Endothelial cell (in vitro differentiated cells): Measurements from ENCODE around the gene NIN. TPM values are rescaled to one million over a fixed set of nuclear protein-coding genes. Genes with fewer than 3 reads are reported as not detected.
"Not testable (repeated sequence)": the region's sequence is repeated elsewhere in the genome, so short reads cannot be mapped to it uniquely, and the experiment has no call there.

Source experiments
- DNase-seq: peaks from one replicate; pipeline ENCODE4 v3.0.0; 2021; ENCODE audit warnings: low spot score
- H3K27ac Mint-ChIP-seq: one replicate; pipeline ENCODE4 v1.8.0; 2021; ENCODE audit warnings: mixed read lengths, inconsistent platforms; ENCODE audit not compliant: unreplicated experiment
- H3K27me3 Mint-ChIP-seq: one replicate; pipeline ENCODE4 v1.8.0; 2021; ENCODE audit warnings: mild to moderate bottlenecking, moderate library complexity, mixed read lengths, inconsistent platforms; ENCODE audit not compliant: unreplicated experiment
- H3K36me3 Mint-ChIP-seq: one replicate; pipeline ENCODE4 v1.8.0; 2021; ENCODE audit warnings: mild to moderate bottlenecking, low read depth, mixed read lengths, inconsistent platforms; ENCODE audit not compliant: unreplicated experiment
- H3K4me1 Mint-ChIP-seq: one replicate; pipeline ENCODE4 v1.8.0; 2021; ENCODE audit warnings: mild to moderate bottlenecking, mixed read lengths, inconsistent platforms; ENCODE audit not compliant: unreplicated experiment
- H3K4me3 Mint-ChIP-seq: one replicate; pipeline ENCODE4 v1.8.0; 2021; ENCODE audit warnings: mild to moderate bottlenecking, mixed read lengths, inconsistent platforms; ENCODE audit not compliant: unreplicated experiment
- H3K9me3 Mint-ChIP-seq: one replicate; pipeline ENCODE4 v1.8.0; 2021; ENCODE audit warnings: mixed read lengths, inconsistent platforms; ENCODE audit not compliant: unreplicated experiment
- total RNA-seq: library from RNA; stranded (reverse); fragmentation: NEBNext Ultra II Directional; extraction: Animal tissue kit (Norgen Biotek cat#: 25700); gene quantifications from one replicate; pipeline ENCODE4 v1.2.1, GENCODE V29; 2021; ENCODE audit not compliant: unreplicated experiment
- TF ChIP-seq, protein P1 (sequence below): fragments of 200-600 bp; sonication (generic); IDR thresholded peaks from one replicate; pipeline ENCODE4 v1.5.0; 2021; ENCODE audit warnings: antibody characterized with exemption; ENCODE audit not compliant: unreplicated experiment

Gene NIN
- total RNA-seq, 1 donor from 2014 or later = 50.0 TPM

DNA sequence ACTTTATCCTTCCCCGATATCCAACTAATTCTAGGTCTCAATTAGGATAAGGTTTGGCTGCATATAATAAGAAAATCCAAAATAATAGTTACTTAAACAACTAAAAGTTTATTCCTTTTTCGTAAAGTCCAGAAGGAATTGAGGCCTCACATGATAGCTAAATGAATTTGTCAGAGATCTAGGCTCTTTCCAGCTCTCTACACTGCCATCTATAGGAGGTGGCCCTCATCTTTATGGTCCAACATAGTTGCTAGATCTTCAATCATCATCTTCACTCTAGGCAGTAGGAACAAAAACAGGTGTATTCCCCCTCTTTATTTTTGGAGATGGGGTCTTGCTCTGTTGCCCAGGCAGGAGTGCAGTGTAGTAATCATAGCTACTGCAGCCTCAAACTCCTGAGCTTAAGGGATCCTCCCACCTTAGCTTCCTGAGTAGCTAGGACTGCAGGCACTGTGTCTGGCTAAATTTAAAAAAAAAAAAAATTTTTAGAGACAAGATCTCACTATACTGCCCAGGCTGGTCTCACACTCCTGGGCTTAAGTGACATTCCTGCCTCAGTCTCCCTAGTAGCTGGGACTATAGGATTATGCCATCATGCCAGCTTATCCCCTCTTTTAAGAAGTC is 116.4 kb downstream of the NIN start:
- Mint-ChIP-seq H3K9me3 (no peaks in the 10 kb centered on the region), H3K4me1 (peaks cover 5% of the 10 kb centered on the region), H3K27ac (no peak overlapping the region), H3K4me3 (no peak overlapping the region), H3K27me3 (no peaks in the 10 kb centered on the region), H3K36me3 (no peaks in the 10 kb centered on the region)
- DNase-seq = peak; percentile 17
- TF ChIP-seq, protein P1, sequence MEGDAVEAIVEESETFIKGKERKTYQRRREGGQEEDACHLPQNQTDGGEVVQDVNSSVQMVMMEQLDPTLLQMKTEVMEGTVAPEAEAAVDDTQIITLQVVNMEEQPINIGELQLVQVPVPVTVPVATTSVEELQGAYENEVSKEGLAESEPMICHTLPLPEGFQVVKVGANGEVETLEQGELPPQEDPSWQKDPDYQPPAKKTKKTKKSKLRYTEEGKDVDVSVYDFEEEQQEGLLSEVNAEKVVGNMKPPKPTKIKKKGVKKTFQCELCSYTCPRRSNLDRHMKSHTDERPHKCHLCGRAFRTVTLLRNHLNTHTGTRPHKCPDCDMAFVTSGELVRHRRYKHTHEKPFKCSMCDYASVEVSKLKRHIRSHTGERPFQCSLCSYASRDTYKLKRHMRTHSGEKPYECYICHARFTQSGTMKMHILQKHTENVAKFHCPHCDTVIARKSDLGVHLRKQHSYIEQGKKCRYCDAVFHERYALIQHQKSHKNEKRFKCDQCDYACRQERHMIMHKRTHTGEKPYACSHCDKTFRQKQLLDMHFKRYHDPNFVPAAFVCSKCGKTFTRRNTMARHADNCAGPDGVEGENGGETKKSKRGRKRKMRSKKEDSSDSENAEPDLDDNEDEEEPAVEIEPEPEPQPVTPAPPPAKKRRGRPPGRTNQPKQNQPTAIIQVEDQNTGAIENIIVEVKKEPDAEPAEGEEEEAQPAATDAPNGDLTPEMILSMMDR = peak; percentile 28

DNA sequence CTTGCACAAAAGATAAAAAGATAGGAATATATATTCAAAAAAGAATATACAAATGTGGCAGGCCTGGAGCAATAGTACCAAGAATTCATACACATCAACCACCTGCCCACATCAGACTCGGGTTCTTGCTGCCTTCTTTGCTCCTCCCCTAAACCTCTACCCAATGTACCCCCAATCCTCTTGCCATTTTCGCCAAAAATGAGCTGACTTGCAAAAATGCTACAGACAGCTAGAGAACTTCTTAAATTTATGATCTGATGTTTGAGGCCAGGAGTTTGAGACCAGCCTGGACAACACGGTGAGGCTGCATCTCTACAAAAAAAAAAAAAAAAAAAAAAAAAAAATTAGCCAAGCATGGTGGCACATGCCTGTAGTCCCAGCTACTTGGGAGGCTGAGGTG is 119.9 kb downstream of the NIN start:
- H3K36me3 Mint-ChIP-seq = no peaks in the 10 kb centered on the region

DNA sequence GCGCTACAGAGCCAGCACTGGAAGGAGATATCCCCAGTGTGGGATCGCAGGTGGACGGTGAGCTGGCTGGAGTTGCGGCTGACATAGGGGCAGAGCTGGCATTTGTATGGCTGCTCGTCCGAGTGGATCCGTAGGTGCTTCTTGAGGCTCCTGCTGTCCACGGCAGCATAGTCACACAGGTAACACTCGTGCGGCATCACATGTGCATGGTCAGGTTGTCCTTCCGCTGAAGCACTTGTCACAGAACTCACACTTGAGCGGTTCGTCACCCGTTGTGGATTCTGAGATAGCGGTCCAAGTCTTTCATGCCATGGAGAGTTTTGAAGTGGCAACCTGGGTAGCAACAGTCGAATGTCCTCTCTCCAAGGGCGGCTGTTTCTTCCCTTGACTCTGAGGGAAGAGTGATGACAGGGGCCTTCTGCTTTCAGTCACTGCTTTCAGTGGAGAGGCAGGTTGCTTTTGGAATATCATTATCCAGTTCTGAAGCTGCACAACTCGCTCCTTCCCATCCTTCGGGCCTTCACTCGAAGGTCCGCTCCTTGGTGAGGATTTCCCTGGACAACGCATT is 125.9 kb downstream of the NIN start:
- Mint-ChIP-seq H3K9me3 (no peaks in the 10 kb centered on the region), H3K36me3 (no peaks in the 10 kb centered on the region), H3K4me3 (no peak overlapping the region), H3K27me3 (no peaks in the 10 kb centered on the region), H3K27ac (no peak overlapping the region), H3K4me1 (no peaks in the 10 kb centered on the region)
- no peak for DNase-seq
- TF ChIP-seq, protein P1 = no peak

More for the DNA sequence above, 119.9 kb downstream of the NIN start:
- TF ChIP-seq, protein P1 = no peak
- Mint-ChIP-seq H3K9me3 (no peaks in the 10 kb centered on the region), H3K27ac (no peak overlapping the region), H3K4me1 (peaks cover 5% of the 10 kb centered on the region), H3K27me3 (no peaks in the 10 kb centered on the region), H3K4me3 (no peak overlapping the region)
- DNase-seq = no peak

DNA sequence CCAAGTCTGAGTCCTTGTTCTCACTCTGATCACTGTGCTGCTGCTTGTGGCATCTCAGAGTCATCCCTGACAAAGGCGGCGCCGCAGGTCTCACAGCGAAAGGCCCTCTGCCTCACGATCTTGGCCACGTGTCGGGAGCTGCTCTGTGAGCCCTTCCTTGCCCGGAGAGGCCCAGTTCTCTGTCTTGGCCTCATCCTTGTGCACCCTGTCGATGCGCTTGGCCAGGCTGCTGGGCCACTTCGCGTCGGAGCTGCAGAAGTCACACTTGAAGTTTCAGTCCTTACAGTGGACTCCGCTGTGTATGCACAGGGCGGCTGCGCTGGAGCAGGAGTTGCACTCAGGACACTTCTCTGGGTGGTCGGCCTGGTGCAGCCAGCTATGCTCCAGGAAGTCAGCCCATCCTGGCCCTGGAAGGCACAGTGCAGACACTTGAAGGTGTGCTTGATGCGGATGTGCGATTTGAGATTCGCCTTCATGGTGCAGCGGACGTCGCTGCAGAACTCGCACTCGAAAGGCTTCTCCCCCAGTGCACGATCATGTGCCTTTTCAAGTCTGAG is 126.4 kb downstream of the NIN start:
- DNase-seq = no peak
- Mint-ChIP-seq H3K4me1 (no peaks in the 10 kb centered on the region), H3K36me3 (no peaks in the 10 kb centered on the region), H3K27me3 (no peaks in the 10 kb centered on the region), H3K9me3 (no peaks in the 10 kb centered on the region), H3K27ac (no peak overlapping the region), H3K4me3 (no peak overlapping the region)
- TF ChIP-seq, protein P1 = no peak

DNA sequence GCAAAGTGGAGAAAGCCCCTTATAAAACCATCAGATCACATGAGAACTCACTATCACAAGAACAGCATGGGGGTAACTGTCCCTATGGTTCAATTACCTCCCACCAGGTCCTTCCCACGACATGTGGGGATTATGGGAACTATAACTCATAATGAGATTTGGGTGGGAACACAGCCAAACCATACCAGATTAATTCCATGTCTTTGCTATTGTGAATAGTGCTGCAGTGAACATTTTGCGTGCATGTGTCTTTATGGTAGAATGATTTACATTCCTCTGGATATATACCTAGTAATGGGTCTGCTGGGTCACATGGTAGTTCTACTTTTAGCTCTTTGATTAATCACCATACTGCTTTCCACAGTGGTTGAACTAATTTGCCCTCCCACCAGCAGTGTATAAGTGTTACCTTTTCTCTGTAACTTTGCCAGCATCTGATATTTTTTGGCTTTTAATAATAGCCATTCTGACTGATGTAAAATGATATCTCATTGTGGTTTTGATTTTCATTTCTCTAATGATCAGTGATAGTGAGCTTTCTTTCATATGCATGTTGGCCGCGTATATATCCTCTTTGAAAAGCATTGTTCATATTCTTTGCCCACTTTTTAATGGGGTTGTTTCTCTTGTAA is 133.2 kb downstream of the NIN start:
- Mint-ChIP-seq H3K4me3 (no peak overlapping the region), H3K4me1 (no peaks in the 10 kb centered on the region), H3K27me3 (peaks cover 2% of the 10 kb centered on the region), H3K27ac (no peak overlapping the region), H3K36me3 (peaks cover 4% of the 10 kb centered on the region), H3K9me3 (no peaks in the 10 kb centered on the region)
- TF ChIP-seq, protein P1 = no peak
- DNase-seq = no peak

DNA sequence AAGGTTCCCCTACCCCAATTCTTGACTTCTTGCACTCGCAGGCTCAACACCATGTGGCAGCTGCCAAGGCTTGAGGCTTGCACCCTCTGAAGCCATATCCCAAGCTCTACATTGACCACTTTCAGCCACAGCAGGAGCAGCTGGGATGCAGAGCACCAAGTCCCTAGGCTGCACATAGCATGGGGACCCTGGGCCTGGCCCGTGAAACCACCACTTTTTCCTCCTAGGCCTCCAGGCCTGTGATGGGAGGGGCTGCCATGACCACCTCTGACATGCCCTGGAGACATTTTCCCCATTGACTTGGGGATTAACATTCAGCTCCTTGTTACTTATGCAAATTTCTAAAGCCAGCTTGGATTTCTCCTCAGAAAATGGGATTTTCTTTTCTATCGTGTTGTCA is 136.7 kb downstream of the NIN start:
- DNase-seq, H3K9me3 Mint-ChIP-seq, H3K27me3 Mint-ChIP-seq, H3K36me3 Mint-ChIP-seq, H3K4me3 Mint-ChIP-seq, H3K4me1 Mint-ChIP-seq, H3K27ac Mint-ChIP-seq: not testable (repeated sequence)
